Mesothelial cell of epicardium (in vitro differentiated cells): ENCODE data around the gene NSUN6. TPM values are rescaled to one million over a fixed set of nuclear protein-coding genes. Genes with fewer than 3 reads are reported as not detected.

ENCODE experiments used
- DNase-seq, 2 experiments: peaks; one replicate each; pipeline ENCODE4 v3.0.0; 2021; ENCODE audit warnings: low spot score in 2 of 2; ENCODE audit not compliant: unreplicated experiment in 2 of 2
- H3K27ac Mint-ChIP-seq: 2 replicates; pipeline ENCODE4 v1.8.0; 2021; ENCODE audit warnings: mixed read lengths
- H3K27me3 Mint-ChIP-seq: 2 replicates; pipeline ENCODE4 v1.8.0; 2021; ENCODE audit warnings: low read depth, mixed read lengths
- H3K36me3 Mint-ChIP-seq: 2 replicates; pipeline ENCODE4 v1.8.0; 2021; ENCODE audit warnings: mixed read lengths
- H3K4me1 Mint-ChIP-seq: 2 replicates; pipeline ENCODE4 v1.8.0; 2021; ENCODE audit warnings: mixed read lengths
- H3K4me3 Mint-ChIP-seq: 2 replicates; pipeline ENCODE4 v1.8.0; 2021; ENCODE audit warnings: mild to moderate bottlenecking, moderate library complexity, mixed read lengths
- H3K9me3 Mint-ChIP-seq: 2 replicates; pipeline ENCODE4 v1.8.0; 2021; ENCODE audit warnings: mixed read lengths
- total RNA-seq: library from RNA; stranded (reverse); gene quantifications from 3 replicates; pipeline ENCODE4 v1.2.1, GENCODE V29; 2021
- TF ChIP-seq, protein P1 (sequence below): fragments of 200-600 bp; sonication (generic); IDR thresholded peaks from one replicate; pipeline ENCODE4 v1.5.0; 2021; ENCODE audit warnings: antibody characterized with exemption; ENCODE audit not compliant: unreplicated experiment

NSUN6 gene
- total RNA-seq, 1 donor from 2014 or later = 22.2 TPM

DNA sequence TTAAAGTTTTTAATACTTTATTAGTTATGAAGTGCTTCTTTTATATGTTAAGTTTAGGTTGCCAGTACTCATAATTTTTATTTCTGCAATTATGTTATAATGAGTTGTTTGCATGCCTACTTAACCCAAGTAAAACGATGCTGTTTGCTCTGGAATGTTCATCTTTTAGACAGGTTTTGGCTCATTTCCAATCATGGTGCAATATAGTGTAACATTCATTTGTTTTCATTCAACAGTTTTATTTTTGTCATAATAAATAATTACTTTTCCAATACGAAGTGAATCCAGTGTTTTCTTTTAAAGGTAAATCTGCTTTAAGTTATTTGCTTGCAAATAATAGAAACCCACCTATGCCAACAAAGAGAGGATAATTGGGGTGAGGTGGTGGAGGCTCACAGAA lies 30.0 kb upstream of the NSUN6 start:
- Mint-ChIP-seq H3K36me3 (peaks cover 4% of the 10 kb centered on the region), H3K4me1 (peaks cover 23% of the 10 kb centered on the region), H3K27ac (peak overlapping the region; percentile 87)

GRCh38 chr10:18680754-18681153 lies 29.4 kb upstream of the NSUN6 start:
- Mint-ChIP-seq H3K27ac (no peak overlapping the region), H3K4me1 (peaks cover 23% of the 10 kb centered on the region), H3K4me3 (no peak overlapping the region), H3K9me3 (no peaks in the 10 kb centered on the region), H3K27me3 (no peaks in the 10 kb centered on the region), H3K36me3 (peaks cover 4% of the 10 kb centered on the region)
- TF ChIP-seq, protein P1, sequence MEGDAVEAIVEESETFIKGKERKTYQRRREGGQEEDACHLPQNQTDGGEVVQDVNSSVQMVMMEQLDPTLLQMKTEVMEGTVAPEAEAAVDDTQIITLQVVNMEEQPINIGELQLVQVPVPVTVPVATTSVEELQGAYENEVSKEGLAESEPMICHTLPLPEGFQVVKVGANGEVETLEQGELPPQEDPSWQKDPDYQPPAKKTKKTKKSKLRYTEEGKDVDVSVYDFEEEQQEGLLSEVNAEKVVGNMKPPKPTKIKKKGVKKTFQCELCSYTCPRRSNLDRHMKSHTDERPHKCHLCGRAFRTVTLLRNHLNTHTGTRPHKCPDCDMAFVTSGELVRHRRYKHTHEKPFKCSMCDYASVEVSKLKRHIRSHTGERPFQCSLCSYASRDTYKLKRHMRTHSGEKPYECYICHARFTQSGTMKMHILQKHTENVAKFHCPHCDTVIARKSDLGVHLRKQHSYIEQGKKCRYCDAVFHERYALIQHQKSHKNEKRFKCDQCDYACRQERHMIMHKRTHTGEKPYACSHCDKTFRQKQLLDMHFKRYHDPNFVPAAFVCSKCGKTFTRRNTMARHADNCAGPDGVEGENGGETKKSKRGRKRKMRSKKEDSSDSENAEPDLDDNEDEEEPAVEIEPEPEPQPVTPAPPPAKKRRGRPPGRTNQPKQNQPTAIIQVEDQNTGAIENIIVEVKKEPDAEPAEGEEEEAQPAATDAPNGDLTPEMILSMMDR = no peak
- no peak for DNase-seq

More for the DNA sequence above, 30.0 kb upstream of the NSUN6 start:
- Mint-ChIP-seq H3K9me3 (no peaks in the 10 kb centered on the region), H3K4me3 (no peak overlapping the region), H3K27me3 (no peaks in the 10 kb centered on the region)
- TF ChIP-seq, protein P1 = no peak
- DNase-seq = no peak

- Mint-ChIP-seq H3K9me3 (no peaks in the 10 kb centered on the region), H3K27ac (no peak overlapping the region), H3K4me3 (no peak overlapping the region), H3K27me3 (no peaks in the 10 kb centered on the region), H3K4me1 (no peaks in the 10 kb centered on the region), H3K36me3 (peaks cover 36% of the 10 kb centered on the region)
- DNase-seq = no peak
- TF ChIP-seq, protein P1 = no peak
Measured at GRCh38 chr10:18675086-18675801, 23.9 kb upstream of the NSUN6 start.

GRCh38 chr10:18668026-18668425 lies 16.6 kb upstream of the NSUN6 start:
- no peak for DNase-seq
- H3K27ac Mint-ChIP-seq = no peak overlapping the region
- H3K4me1 Mint-ChIP-seq = peaks cover 20% of the 10 kb centered on the region
- H3K9me3 Mint-ChIP-seq = no peaks in the 10 kb centered on the region
- H3K27me3 Mint-ChIP-seq = no peaks in the 10 kb centered on the region
- TF ChIP-seq, protein P1 = no peak
- peaks cover 27% of the 10 kb centered on the region for H3K36me3 Mint-ChIP-seq
- H3K4me3 Mint-ChIP-seq = no peak overlapping the region

DNA sequence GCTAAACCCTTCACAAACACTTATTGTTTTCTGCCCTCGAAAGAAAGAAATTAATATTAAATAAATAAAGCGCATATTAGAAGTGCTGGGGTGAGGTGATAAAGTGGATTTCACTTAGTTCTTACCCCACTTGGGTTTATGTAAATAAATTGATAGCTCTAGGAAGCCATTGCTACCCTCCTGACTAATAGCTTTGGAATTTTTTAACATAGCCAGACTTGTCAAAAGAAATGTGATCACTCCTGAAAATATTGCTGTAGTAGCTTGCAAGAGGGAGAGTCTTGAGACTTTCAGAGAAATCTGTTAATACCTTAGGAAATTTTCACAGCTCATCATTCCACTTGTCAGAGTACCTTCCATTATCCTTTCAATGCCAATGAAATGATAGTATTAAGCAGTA lies 15.4 kb upstream of the NSUN6 start:
- Mint-ChIP-seq H3K4me3 (no peak overlapping the region), H3K36me3 (peaks cover 21% of the 10 kb centered on the region), H3K4me1 (peaks cover 28% of the 10 kb centered on the region), H3K27ac (peak overlapping the region; percentile 35), H3K27me3 (no peaks in the 10 kb centered on the region), H3K9me3 (no peaks in the 10 kb centered on the region)
- TF ChIP-seq, protein P1 = no peak
- no peak for DNase-seq
